Effector memory CD4-positive, alpha-beta T cell (primary cell): ENCODE results near the gene GPC5.

Source experiments
- DNase-seq, 3 donors: peaks; one replicate each; pipeline ENCODE4 v3.0.0-alpha.2; 2020
- H3K27ac ChIP-seq: 2 replicates; pipeline ENCODE4 v1.7.0; 2013; ENCODE audit warnings: mild to moderate bottlenecking, low read length, moderate library complexity; ENCODE audit not compliant: insufficient read depth, poor library complexity, severe bottlenecking
- H3K27me3 ChIP-seq: replicated peaks from 2 replicates; pipeline ENCODE4 v1.7.0; 2013; ENCODE audit warnings: mild to moderate bottlenecking, low read length; ENCODE audit not compliant: insufficient read depth, control insufficient read depth, poor library complexity, severe bottlenecking
- H3K36me3 ChIP-seq: 2 replicates; pipeline ENCODE4 v1.7.0; 2013; ENCODE audit warnings: mild to moderate bottlenecking, low read length, moderate library complexity; ENCODE audit not compliant: control insufficient read depth, insufficient read depth
- H3K4me1 ChIP-seq: 2 replicates; pipeline ENCODE4 v1.7.0; 2013; ENCODE audit warnings: low read length, mild to moderate bottlenecking; ENCODE audit not compliant: control insufficient read depth, insufficient read depth, poor library complexity, severe bottlenecking
- H3K4me3 ChIP-seq: 2 replicates; pipeline ENCODE4 v1.7.0; 2013; ENCODE audit warnings: low read length, low read depth, mild to moderate bottlenecking; ENCODE audit not compliant: insufficient read depth, poor library complexity, severe bottlenecking
- H3K9me3 ChIP-seq: 2 replicates; pipeline ENCODE4 v1.7.0; 2013; ENCODE audit warnings: mild to moderate bottlenecking, low read length, moderate library complexity; ENCODE audit not compliant: control insufficient read depth

The GPC5 gene

DNA sequence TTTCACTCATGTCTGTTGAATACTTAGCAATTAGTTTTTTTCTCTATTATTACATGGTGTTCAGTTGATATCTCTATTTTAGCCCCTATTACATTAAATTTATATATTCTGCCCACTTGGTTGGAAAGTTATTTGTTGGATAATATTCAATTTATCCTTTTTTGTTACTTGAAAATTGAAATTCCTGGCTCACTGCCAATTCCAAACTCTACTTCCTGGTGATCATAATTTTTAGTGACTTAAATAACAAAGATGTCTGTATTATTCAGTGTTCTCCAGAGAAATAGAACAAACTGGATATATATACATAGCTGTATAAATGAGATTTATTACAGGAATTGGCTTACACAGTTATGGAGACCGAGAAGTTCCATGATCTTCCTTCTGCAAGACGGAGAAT, 93.6 kb downstream of the GPC5 start:
- Histone ChIP-seq H3K9me3 (no peaks in the 10 kb centered on the region), H3K27ac (no peak overlapping the region), H3K4me1 (no peaks in the 10 kb centered on the region), H3K27me3 (no peaks in the 10 kb centered on the region), H3K4me3 (no peak overlapping the region), H3K36me3 (no peaks in the 10 kb centered on the region)
- no peak for DNase-seq

DNA sequence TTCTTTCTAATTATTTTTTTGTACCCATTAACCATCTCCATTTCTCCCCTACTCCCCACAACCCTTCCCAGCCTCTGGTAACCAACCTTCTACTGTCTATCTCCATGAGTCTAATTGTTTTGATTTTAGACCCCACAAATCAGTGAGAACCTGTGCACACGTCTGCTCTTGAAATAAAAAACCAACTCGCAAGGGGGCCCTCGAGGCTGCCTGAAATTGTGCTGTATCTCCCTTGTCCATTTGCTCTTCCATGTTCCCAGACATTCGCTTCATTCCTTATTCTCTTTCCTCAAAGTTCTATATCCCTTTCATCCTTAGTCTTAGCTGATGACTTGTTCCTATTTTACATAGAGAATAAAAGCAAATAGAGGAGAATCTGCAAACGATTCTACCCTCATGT, 95.0 kb downstream of the GPC5 start:
- Histone ChIP-seq H3K4me3 (no peak overlapping the region), H3K27me3 (no peaks in the 10 kb centered on the region), H3K9me3 (no peaks in the 10 kb centered on the region), H3K36me3 (no peaks in the 10 kb centered on the region), H3K27ac (no peak overlapping the region), H3K4me1 (no peaks in the 10 kb centered on the region)
- no peak for DNase-seq

DNA sequence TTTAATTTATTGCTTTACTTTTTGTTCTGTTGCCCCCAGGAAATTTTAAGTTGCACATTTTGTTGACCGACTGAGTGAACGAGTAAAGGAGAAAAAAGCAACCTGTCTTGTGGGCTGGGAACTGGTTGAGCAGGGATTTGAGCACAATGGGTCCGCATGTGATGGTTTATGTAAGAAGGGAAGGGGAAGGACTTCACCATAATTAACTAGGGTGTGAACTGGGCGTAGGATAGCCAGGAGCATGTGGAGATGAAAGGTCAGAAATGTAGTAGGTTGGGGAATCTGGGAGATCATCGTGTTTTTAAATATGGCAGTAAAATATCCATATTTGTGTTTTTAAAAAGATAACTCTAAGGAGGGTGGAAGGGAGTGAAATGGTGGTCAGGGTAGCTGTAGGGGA, 99.9 kb downstream of the GPC5 start:
- Histone ChIP-seq H3K9me3 (no peaks in the 10 kb centered on the region), H3K4me1 (no peaks in the 10 kb centered on the region), H3K4me3 (no peak overlapping the region), H3K27ac (no peak overlapping the region), H3K36me3 (no peaks in the 10 kb centered on the region), H3K27me3 (no peaks in the 10 kb centered on the region)
- DNase-seq: no peak

DNA sequence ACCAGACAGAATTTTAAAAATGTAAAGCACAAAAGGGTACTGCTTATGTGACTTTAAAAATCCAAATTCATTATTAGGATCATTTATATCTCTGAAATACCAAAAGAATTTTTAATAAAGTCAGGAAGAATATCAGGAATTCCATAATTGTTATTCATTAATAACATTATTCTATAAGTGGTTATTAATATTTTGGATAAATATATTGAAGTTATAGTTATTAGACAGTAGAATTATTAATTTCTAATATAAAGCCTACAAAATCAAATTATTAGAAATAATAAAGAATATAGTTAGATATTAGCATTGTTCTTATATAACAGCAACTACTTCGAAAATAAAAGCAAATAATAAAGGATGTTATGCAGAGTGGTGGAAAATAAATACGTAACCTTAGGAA, 105.8 kb downstream of the GPC5 start:
- Histone ChIP-seq H3K27me3 (no peaks in the 10 kb centered on the region), H3K36me3 (no peaks in the 10 kb centered on the region), H3K27ac (no peak overlapping the region), H3K4me3 (no peak overlapping the region), H3K4me1 (no peaks in the 10 kb centered on the region), H3K9me3 (no peaks in the 10 kb centered on the region)
- no peak for DNase-seq

DNA sequence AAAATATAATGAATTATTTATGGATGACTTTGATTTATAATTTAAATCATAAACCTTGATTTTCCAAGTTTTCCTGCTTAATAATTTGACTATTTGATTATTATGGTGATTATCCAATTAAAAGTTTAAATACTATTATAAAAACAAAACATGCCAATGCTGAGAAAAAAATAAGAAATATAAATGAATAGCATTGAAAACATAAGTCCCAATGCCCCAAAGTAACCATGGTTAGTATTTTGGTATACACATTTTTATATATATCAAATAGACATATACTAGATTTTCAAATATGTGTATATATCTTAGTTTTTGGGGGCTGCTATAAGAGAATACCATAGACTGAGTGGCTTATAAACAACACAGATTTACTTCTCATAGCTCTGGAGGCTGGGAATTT, 108.3 kb downstream of the GPC5 start:
- no peak overlapping the region for H3K27ac ChIP-seq
- no peaks in the 10 kb centered on the region for H3K4me1 ChIP-seq
- H3K4me3 ChIP-seq: no peak overlapping the region
- H3K36me3 ChIP-seq: no peaks in the 10 kb centered on the region
- no peak for DNase-seq
- H3K27me3 ChIP-seq: no peaks in the 10 kb centered on the region
- no peaks in the 10 kb centered on the region for H3K9me3 ChIP-seq

DNA sequence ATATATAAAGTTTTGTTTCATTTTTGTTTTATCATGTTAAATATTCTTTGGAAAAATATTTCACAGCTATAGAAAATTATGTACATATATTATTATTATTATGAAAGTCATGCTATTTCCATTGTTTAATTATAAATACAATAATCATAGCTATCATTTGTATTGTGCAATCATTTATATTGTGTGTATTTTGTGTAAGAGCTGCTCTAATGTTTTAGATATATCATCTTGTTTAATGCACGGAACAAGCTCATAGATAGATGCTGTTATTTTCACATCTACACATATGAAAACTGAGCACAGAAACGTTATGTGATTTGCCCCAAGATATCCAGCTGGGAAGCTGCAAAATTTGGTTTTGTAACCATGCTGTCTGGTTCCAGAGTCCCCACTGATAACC, 111.6 kb downstream of the GPC5 start:
- H3K27ac ChIP-seq: no peak overlapping the region
- no peaks in the 10 kb centered on the region for H3K4me1 ChIP-seq
- no peaks in the 10 kb centered on the region for H3K9me3 ChIP-seq
- no peak overlapping the region for H3K4me3 ChIP-seq
- no peak for DNase-seq
- H3K27me3 ChIP-seq: no peaks in the 10 kb centered on the region
- H3K36me3 ChIP-seq: no peaks in the 10 kb centered on the region

DNA sequence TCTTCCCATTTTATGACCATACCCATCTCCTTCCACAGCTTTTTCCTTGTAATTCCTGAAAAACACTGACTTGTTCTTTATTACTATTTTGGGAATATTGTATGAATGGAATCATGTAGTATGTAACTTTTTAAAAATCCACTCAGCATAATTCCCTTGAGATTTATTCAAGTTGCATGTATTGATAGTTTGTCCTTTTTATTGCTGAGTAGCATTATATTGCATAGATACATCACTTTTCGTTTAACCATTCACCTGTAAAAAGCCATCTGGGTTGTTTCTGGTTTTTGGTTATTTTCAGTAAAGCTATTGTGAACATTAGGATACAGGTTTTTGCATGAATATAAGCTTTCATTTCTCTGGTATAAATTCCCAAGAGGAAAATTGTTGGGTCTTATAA, 115.4 kb downstream of the GPC5 start:
- Histone ChIP-seq H3K9me3 (no peaks in the 10 kb centered on the region), H3K4me1 (no peaks in the 10 kb centered on the region), H3K36me3 (no peaks in the 10 kb centered on the region), H3K4me3 (no peak overlapping the region), H3K27ac (no peak overlapping the region), H3K27me3 (no peaks in the 10 kb centered on the region)
- no peak for DNase-seq

DNA sequence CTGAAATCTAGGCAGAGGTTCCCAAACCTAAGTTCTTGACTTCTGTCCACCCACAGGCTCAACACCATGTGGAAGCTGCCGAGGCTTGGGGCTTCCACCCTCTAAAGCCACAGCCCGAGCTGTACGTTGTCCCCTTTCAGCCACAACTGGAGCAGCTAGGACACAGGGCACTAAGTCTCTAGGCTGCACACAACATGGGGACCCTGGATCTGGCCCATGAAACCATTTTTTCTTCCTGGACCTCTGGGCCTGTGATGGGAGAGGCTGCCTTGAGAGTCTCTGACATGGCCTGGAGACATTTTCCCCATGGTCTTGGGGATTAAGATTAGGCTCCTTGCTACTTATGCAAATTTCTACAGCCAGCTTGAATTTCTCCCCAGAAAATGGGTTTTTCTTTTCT, 118.4 kb downstream of the GPC5 start:
- Histone ChIP-seq H3K9me3 (no peaks in the 10 kb centered on the region), H3K4me3 (no peak overlapping the region), H3K27me3 (no peaks in the 10 kb centered on the region), H3K4me1 (no peaks in the 10 kb centered on the region), H3K36me3 (no peaks in the 10 kb centered on the region), H3K27ac (no peak overlapping the region)
- DNase-seq: no peak

DNA sequence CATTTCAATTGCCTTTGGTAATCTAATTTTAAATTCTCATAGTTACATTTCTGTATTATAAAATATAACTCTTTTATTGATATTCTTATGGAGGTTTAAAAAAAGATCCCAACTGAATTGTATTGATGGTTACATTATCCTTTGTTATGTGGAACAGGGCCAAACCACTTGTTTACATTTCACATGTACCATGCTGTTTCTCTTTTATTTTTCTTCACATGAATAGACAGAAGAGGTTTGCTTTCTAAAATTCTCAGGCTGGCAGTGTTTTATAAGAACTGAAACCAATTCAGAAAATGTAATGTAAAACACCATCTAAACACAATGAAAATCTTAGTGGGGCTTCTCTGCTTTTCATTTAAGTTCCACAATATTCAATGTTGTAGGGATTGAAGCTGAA, 122.5 kb downstream of the GPC5 start:
- no peaks in the 10 kb centered on the region for H3K9me3 ChIP-seq
- no peaks in the 10 kb centered on the region for H3K27me3 ChIP-seq
- H3K4me1 ChIP-seq: no peaks in the 10 kb centered on the region
- no peak overlapping the region for H3K4me3 ChIP-seq
- no peaks in the 10 kb centered on the region for H3K36me3 ChIP-seq
- no peak for DNase-seq
- H3K27ac ChIP-seq: no peak overlapping the region

DNA sequence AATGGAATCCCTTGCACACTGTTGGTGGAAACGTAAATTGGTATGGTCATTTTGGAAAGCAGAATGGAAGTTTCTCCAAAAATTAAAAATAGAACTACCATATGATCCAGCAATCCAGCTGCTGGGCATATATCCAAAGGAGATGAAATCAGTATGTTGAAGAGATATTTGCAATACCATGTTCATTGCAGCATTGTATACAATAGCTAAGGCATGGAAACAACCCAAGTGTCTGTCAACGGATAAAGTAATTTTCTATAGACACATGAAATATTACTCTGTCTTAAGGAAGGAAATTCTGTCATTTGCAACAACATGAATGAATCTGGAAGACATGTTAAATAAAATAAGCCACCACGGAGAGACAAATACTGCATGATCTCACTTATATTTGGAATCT, 124.7 kb downstream of the GPC5 start:
- Histone ChIP-seq H3K27ac (no peak overlapping the region), H3K27me3 (no peaks in the 10 kb centered on the region), H3K4me1 (no peaks in the 10 kb centered on the region), H3K9me3 (no peaks in the 10 kb centered on the region), H3K4me3 (no peak overlapping the region), H3K36me3 (no peaks in the 10 kb centered on the region)
- no peak for DNase-seq

DNA sequence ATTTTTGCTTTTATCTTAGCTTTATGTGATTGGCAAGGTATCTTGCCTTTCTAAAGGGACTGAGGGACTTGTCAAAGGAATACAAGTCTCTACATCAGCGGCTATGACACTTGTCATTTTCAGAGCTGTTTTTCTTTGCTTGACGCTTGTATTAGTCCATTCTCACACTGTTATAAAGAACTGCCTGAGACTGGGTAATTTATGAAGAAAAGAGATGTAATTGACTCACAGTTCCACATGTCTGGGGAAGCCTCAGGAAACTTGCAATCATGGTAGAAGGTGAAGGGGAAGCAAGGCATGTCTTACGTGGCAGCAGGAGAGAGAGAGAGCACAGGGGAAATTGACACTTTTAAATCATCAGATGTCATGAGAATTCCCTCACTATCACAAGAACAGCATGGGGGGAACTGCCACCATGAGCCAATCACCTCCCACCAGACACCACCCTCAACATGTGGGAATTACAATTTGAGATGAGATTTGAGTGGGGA, 128.2 kb downstream of the GPC5 start:
- no peak for DNase-seq
- H3K9me3 ChIP-seq: no peaks in the 10 kb centered on the region
- no peak overlapping the region for H3K4me3 ChIP-seq
- no peaks in the 10 kb centered on the region for H3K27me3 ChIP-seq
- H3K4me1 ChIP-seq: no peaks in the 10 kb centered on the region
- H3K36me3 ChIP-seq: no peaks in the 10 kb centered on the region
- no peak overlapping the region for H3K27ac ChIP-seq
